H1 (cell line): ENCODE measurements around the gene MXRA7. TPM values are rescaled to one million over a fixed set of nuclear protein-coding genes. Genes with fewer than 3 reads are reported as not detected.

Experiments
- CTCF ChIA-PET: fragments of 300-600 bp; sonication (Branson Sonifier 250); formaldehyde crosslinking; loops from one replicate; lab custom pipeline; 2021; ENCODE audit not compliant: partially characterized antibody; lab: Charles Lee
- POLR2A ChIA-PET: fragments of 300-600 bp; sonication (Branson Sonifier 250); formaldehyde crosslinking; loops from one replicate; lab custom pipeline; 2021; ENCODE audit warnings: inconsistent platforms; ENCODE audit not compliant: partially characterized antibody; lab: Charles Lee
- DNase-seq, 2 experiments: peaks; one replicate each; pipeline versions ENCODE4 v3.0.0 to v3.0.0-alpha.2; 2010 to 2022; ENCODE audit warnings: low spot score in 2 of 2, low read depth in 1 of 2, mixed read lengths in 1 of 2
- FAIRE-seq: peaks from 2 replicates; lab custom pipeline; 2011; peaks lifted over from hg19 to GRCh38; lab: Jason Lieb, UNC
- H2AFZ ChIP-seq: 2 replicates; pipeline ENCODE4 v1.8.1; 2012; ENCODE audit warnings: low read length, inconsistent platforms
- H2AK5ac ChIP-seq: 2 replicates; pipeline ENCODE4 v1.6.1; 2013; ENCODE audit warnings: low read depth, low read length
- H2BK120ac ChIP-seq: replicated peaks from 2 replicates; pipeline ENCODE3; 2013; ENCODE audit warnings: low read depth, low read length, inconsistent platforms
- H2BK12ac ChIP-seq: 2 replicates; pipeline ENCODE4 v1.6.1; 2013; ENCODE audit warnings: low read depth, low read length
- H2BK15ac ChIP-seq: 2 replicates; pipeline ENCODE4 v1.6.1; 2013; ENCODE audit warnings: low read length
- H2BK20ac ChIP-seq: 2 replicates; pipeline ENCODE4 v1.6.1; 2013; ENCODE audit warnings: low read length
- H2BK5ac ChIP-seq: 2 replicates; pipeline ENCODE4 v1.6.1; 2013; ENCODE audit warnings: low read depth, low read length
- H3K14ac ChIP-seq: 2 replicates; pipeline ENCODE4 v1.6.1; 2013; ENCODE audit warnings: inconsistent platforms; ENCODE audit not compliant: insufficient read length
- H3K18ac ChIP-seq: 2 replicates; pipeline ENCODE4 v1.6.1; 2013; ENCODE audit warnings: low read length; ENCODE audit errors: extremely low read depth
- H3K23ac ChIP-seq: 2 replicates; pipeline ENCODE4 v1.6.1; 2013; ENCODE audit warnings: inconsistent platforms; ENCODE audit not compliant: insufficient read length
- H3K23me2 ChIP-seq: 2 replicates; pipeline ENCODE4 v1.6.1; 2013; ENCODE audit warnings: low read depth, low read length
- H3K27ac ChIP-seq: 2 replicates; pipeline ENCODE4 v1.6.1; 2011; ENCODE audit warnings: low read depth, low read length, inconsistent platforms
- H3K27me3 ChIP-seq, 4 experiments: replicated peaks in 1 of 4; 1 replicate in 1 of 4; 2 replicates in 3 of 4; pipeline versions ENCODE4 v1.6.1 to v1.8.1; 2011 to 2013; ENCODE audit warnings: low read length in 3 of 4, mild to moderate bottlenecking in 3 of 4, inconsistent platforms in 2 of 4, mixed read lengths in 2 of 4, moderate library complexity in 1 of 4; ENCODE audit not compliant: control insufficient read depth in 3 of 4, insufficient read depth in 3 of 4; ENCODE audit errors: extremely low read depth in 1 of 4
- H3K36me3 ChIP-seq, 4 experiments: 2 replicates each; pipeline versions ENCODE4 v1.6.1 to v1.8.1; 2011 to 2013; ENCODE audit warnings: mild to moderate bottlenecking in 4 of 4, low read length in 3 of 4, moderate library complexity in 2 of 4, control low read depth in 1 of 4, inconsistent platforms in 1 of 4; ENCODE audit not compliant: insufficient read depth in 4 of 4, control insufficient read depth in 2 of 4
- H3K4ac ChIP-seq: replicated peaks from 2 replicates; pipeline ENCODE3; 2013; ENCODE audit warnings: low read length, low read depth, mixed read lengths, inconsistent platforms; ENCODE audit not compliant: insufficient read length
- H3K4me1 ChIP-seq, 4 experiments: replicated peaks in 1 of 4; 1 replicate in 1 of 4; 2 replicates in 3 of 4; pipeline versions ENCODE4 v1.6.1 to v1.8.1; 2011 to 2013; ENCODE audit warnings: low read length in 3 of 4, inconsistent platforms in 2 of 4, mixed read lengths in 1 of 4; ENCODE audit not compliant: insufficient read depth in 4 of 4, control insufficient read depth in 3 of 4
- H3K4me2 ChIP-seq, 2 experiments: 2 replicates each; pipeline versions ENCODE4 v1.6.1 to v1.8.1; 2011 to 2013; ENCODE audit warnings: low read depth in 2 of 2, low read length in 2 of 2, control low read depth in 1 of 2, inconsistent platforms in 1 of 2, mild to moderate bottlenecking in 1 of 2; ENCODE audit not compliant: insufficient read depth in 1 of 2
- H3K4me3 ChIP-seq, 4 experiments: fragments of 200-600, 300-600 bp in 1 of 4; sonication (generic), shearing (Covaris generic), sonication (Bioruptor Twin) in 1 of 4; 2 replicates each; pipeline versions ENCODE4 v1.5.1 to v1.8.1; 2011 to 2016; ENCODE audit warnings: low read length in 4 of 4, low read depth in 3 of 4, control low read depth in 2 of 4, inconsistent platforms in 2 of 4, mild to moderate bottlenecking in 2 of 4, mixed read lengths in 1 of 4, moderate library complexity in 1 of 4; ENCODE audit not compliant: insufficient read depth in 2 of 4; ENCODE audit errors: extremely low read depth in 1 of 4
- H3K56ac ChIP-seq: replicated peaks from 2 replicates; pipeline ENCODE3; 2013; ENCODE audit warnings: low read depth, mild to moderate bottlenecking, mixed read lengths, low read length, inconsistent platforms; ENCODE audit not compliant: insufficient read length
- H3K79me1 ChIP-seq: 2 replicates; pipeline ENCODE4 v1.6.1; 2013; ENCODE audit warnings: low read depth, low read length, control low read depth
- H3K79me2 ChIP-seq, 2 experiments: 2 replicates each; pipeline versions ENCODE4 v1.6.1 to v1.8.1; 2012 to 2013; ENCODE audit warnings: low read length in 2 of 2, mild to moderate bottlenecking in 2 of 2, inconsistent platforms in 1 of 2; ENCODE audit not compliant: insufficient read depth in 2 of 2, control insufficient read depth in 1 of 2
- H3K9ac ChIP-seq, 4 experiments: replicated peaks in 1 of 4; 1 replicate in 1 of 4; 2 replicates in 3 of 4; pipeline versions ENCODE4 v1.6.1 to v1.8.1; 2011 to 2013; ENCODE audit warnings: low read depth in 3 of 4, low read length in 3 of 4, control low read depth in 2 of 4, mild to moderate bottlenecking in 2 of 4, moderate library complexity in 2 of 4, inconsistent platforms in 1 of 4; ENCODE audit errors: extremely low read depth in 1 of 4
- H3K9me3 ChIP-seq, 2 experiments: 2 replicates each; pipeline versions ENCODE4 v1.6.1 to v1.8.1; 2012 to 2013; ENCODE audit warnings: mild to moderate bottlenecking in 2 of 2, moderate library complexity in 2 of 2, control low read depth in 1 of 2, inconsistent platforms in 1 of 2, low read depth in 1 of 2, low read length in 1 of 2, mixed read lengths in 1 of 2; ENCODE audit not compliant: insufficient read depth in 2 of 2
- H4K20me1 ChIP-seq, 2 experiments: replicated peaks in 1 of 2; 2 replicates each; pipeline versions ENCODE3 to v1.8.1; 2011 to 2013; ENCODE audit warnings: inconsistent platforms in 2 of 2, low read length in 2 of 2, mild to moderate bottlenecking in 1 of 2; ENCODE audit not compliant: insufficient read depth in 2 of 2, control insufficient read depth in 1 of 2
- H4K5ac ChIP-seq: 2 replicates; pipeline ENCODE4 v1.6.1; 2013; ENCODE audit warnings: low read length, low read depth, mixed read lengths, inconsistent platforms; ENCODE audit not compliant: insufficient read length
- H4K8ac ChIP-seq: 2 replicates; pipeline ENCODE4 v1.8.0; 2013; ENCODE audit warnings: mild to moderate bottlenecking, moderate library complexity, low read length, inconsistent platforms; ENCODE audit not compliant: insufficient read depth; ENCODE audit errors: extremely low read depth
- H4K91ac ChIP-seq: replicated peaks from 2 replicates; pipeline ENCODE3; 2013; ENCODE audit warnings: low read length, mixed read lengths, inconsistent platforms; ENCODE audit not compliant: insufficient read length
- ASH2L ChIP-seq: fragments of 200-600, 300-600 bp; sonication (generic); IDR thresholded peaks from one replicate; pipeline ENCODE4 v1.7.1; 2017; ENCODE audit warnings: low read length
- CHD2 ChIP-seq: IDR thresholded peaks from 2 replicates; pipeline ENCODE4 v1.6.1; 2012; ENCODE audit warnings: low read length, improper control_type of control experiment
- CREB1 ChIP-seq: IDR thresholded peaks from 2 replicates; pipeline ENCODE4 v1.6.1; 2012; ENCODE audit warnings: inconsistent platforms
- EP300 ChIP-seq, 2 experiments: IDR thresholded peaks; 1 replicate in 1 of 2; 2 replicates in 1 of 2; pipeline ENCODE4 v1.6.1; 2011 to 2012; ENCODE audit warnings: low read depth in 2 of 2, low read length in 2 of 2, mild to moderate bottlenecking in 2 of 2, borderline replicate concordance in 1 of 2, inconsistent platforms in 1 of 2, moderate library complexity in 1 of 2
- HDAC2 ChIP-seq, 2 experiments: fragments of 300-600 bp in 1 of 2; sonication (generic) in 1 of 2; IDR thresholded peaks; 2 replicates each; pipeline ENCODE4 v1.6.1; 2011 to 2012; ENCODE audit warnings: low read depth in 2 of 2, low read length in 2 of 2, mild to moderate bottlenecking in 2 of 2, moderate library complexity in 2 of 2, borderline replicate concordance in 1 of 2, inconsistent platforms in 1 of 2
- PHF8 ChIP-seq: fragments of 200-600 bp; sonication (generic); conservative IDR thresholded peaks from 2 replicates; pipeline ENCODE4 v1.7.1; 2012; ENCODE audit warnings: low read depth, mild to moderate bottlenecking, inconsistent platforms, low read length, moderate library complexity
- RFX5 ChIP-seq: IDR thresholded peaks from 2 replicates; pipeline ENCODE4 v1.6.1; 2011; ENCODE audit warnings: low read depth, low read length, improper control_type of control experiment, borderline replicate concordance
- SIX5 ChIP-seq: IDR thresholded peaks from 2 replicates; pipeline ENCODE4 v1.6.1; 2011; ENCODE audit warnings: mild to moderate bottlenecking, low read depth, low read length
- SUZ12 ChIP-seq: fragments of 200-600 bp; sonication (generic); IDR thresholded peaks from 2 replicates; pipeline ENCODE4 v1.6.1; 2012; ENCODE audit warnings: mild to moderate bottlenecking, inconsistent platforms, low read length, moderate library complexity, mixed read lengths
- TCF12 ChIP-seq: IDR thresholded peaks from 2 replicates; pipeline ENCODE4 v1.6.1; 2011; ENCODE audit warnings: low read depth, mild to moderate bottlenecking, low read length
- YY1 ChIP-seq: IDR thresholded peaks from 2 replicates; pipeline ENCODE4 v1.6.1; 2011; ENCODE audit warnings: low read depth, mild to moderate bottlenecking, low read length
- WGBS, 2 experiments: shearing (Covaris generic) in 1 of 2; methylation state at CpG; one replicate each; pipeline versions ENCODE4 v1.1.6 to v1.1.7; 2013 to 2015; ENCODE audit warnings: low lambda C conversion rate in 2 of 2, mixed read lengths in 2 of 2, inconsistent platforms in 1 of 2, low coverage in 1 of 2, missing lambda C conversion rate in 1 of 2; ENCODE audit not compliant: insufficient replicate concordance in 2 of 2, insufficient coverage in 1 of 2, insufficient read length in 1 of 2; ENCODE audit errors: extremely low coverage in 1 of 2, missing lambda C conversion rate in 1 of 2; 5-methylcytosine and 5-hydroxymethylcytosine counted together
- polyA plus RNA-seq, 7 experiments: library from polyadenylated mRNA; depleted of rRNA in 3 of 7; stranded (reverse) in 5 of 7; unstranded in 2 of 7; fragments of >200 nt in 5 of 7; fragments of 200-250 nt in 2 of 7; gene quantifications; 1 replicate in 5 of 7; 2 replicates in 1 of 7; 4 replicates in 1 of 7; pipeline versions ENCODE4 v1.2.1 to v1.2.3, GENCODE V29; 2011 to 2013; ENCODE audit warnings: missing spikeins in 2 of 7, mixed read lengths in 2 of 7
- total RNA-seq: library from RNA; stranded (reverse); fragmentation: NEBNext Ultra II Directional; extraction: Animal tissue kit (Norgen Biotek cat#: 25700); gene quantifications from 2 replicates; pipeline ENCODE4 v1.2.1, GENCODE V29; 2021

Gene MXRA7
- total and polyA plus RNA-seq, 2 of the 8 experiments (the other 6 are each of a cell fraction or from before 2014, with no cell fraction given) = 17.8 to 26.6 TPM

- H3K27me3 ChIP-seq = no peaks in the 10 kb centered on the region
- no peaks in the 10 kb centered on the region for H3K79me1 ChIP-seq
- peaks cover 16 to 58% of the 10 kb centered on the region in 2 experiments for H3K79me2 ChIP-seq
- peaks cover 15 to 36% (median 31%) of the 10 kb centered on the region in 4 experiments for H3K36me3 ChIP-seq
- H4K20me1 ChIP-seq = peaks cover 14 to 17% of the 10 kb centered on the region in 2 experiments
- peak within 1 kb of the TSS; percentile 85 for H2BK12ac ChIP-seq
- peak; percentile 87 to 93 for DNase-seq
- peak within 1 kb of the TSS; percentile 99 for H3K56ac ChIP-seq
- peak within 1 kb of the TSS; percentile 21 for H2BK120ac ChIP-seq
- FAIRE-seq = no peak
- peak within 1 kb of the TSS; percentile 90 for H3K14ac ChIP-seq
- peak within 1 kb of the TSS; percentile 88 to 100 (median 98) for H3K4me3 ChIP-seq
- 2% methylated on average over 56 of the region's 57 CpGs; no CpG with 5 or more reads in 1 of the 2 experiments for WGBS, 2 experiments
- peak within 1 kb of the TSS; percentile 100 for H3K4ac ChIP-seq
- peak within 1 kb of the TSS; percentile 99 for H4K8ac ChIP-seq
- POLR2A ChIA-PET = interaction anchor here (0.6 to 9.2 kb wide), 28 partner anchors 8 to 349 kb away, joined by 3 to 181 read pairs (median 5); partner anchors contain the start of genes JMJD6, METTL23 and MXRA7
- peak within 1 kb of the TSS; percentile 84; the same call in 1 of the 2 replicates for H2AFZ ChIP-seq
- peak within 1 kb of the TSS; percentile 88 to 95 for H3K4me2 ChIP-seq
- no peak within 1 kb of the TSS for H2BK20ac ChIP-seq
- no peak within 1 kb of the TSS for H3K23ac ChIP-seq
- H4K91ac ChIP-seq = peak within 1 kb of the TSS; percentile 99
- peak within 1 kb of the TSS; percentile 100 for H2BK5ac ChIP-seq
- CTCF ChIA-PET = interaction anchor here (1.2 to 1.6 kb wide), 2 partner anchors 104 to 202 kb away, joined by 3 read pairs; no protein-coding TSS in a partner anchor
- H2AK5ac ChIP-seq = peak within 1 kb of the TSS; percentile 100; the same call in 1 of the 2 replicates
- H4K5ac ChIP-seq = peak within 1 kb of the TSS; percentile 98
- peaks cover 9% of the 10 kb centered on the region; the same call in 1 of the 2 replicates for H3K23me2 ChIP-seq
- peak within 1 kb of the TSS; percentile 99 to 100 (median 100) for H3K9ac ChIP-seq
- peak within 1 kb of the TSS; percentile 100 for H3K27ac ChIP-seq
- H2BK15ac ChIP-seq = peak within 1 kb of the TSS; percentile 5; the same call in 1 of the 2 replicates
- peak within 1 kb of the TSS; percentile 99 for H3K18ac ChIP-seq
- peaks cover 3 to 12% (median 7%) of the 10 kb centered on the region in 4 experiments; a peak in 6 of 7 replicates for H3K4me1 ChIP-seq
- H3K9me3 ChIP-seq = no peaks in the 10 kb centered on the region
- TF ChIP-seq TCF12 (0 out of 2 replicates have a peak, but pooled peaks have one; percentile 67), RFX5 (no peak), HDAC2 (IDR thresholded peaks at IDR 0.05; ENCODE audit: borderline replicate concordance in 1 of 2, low read depth in 2 of 2, low read length in 2 of 2) (peak in 1 of 2 experiments; percentile 70; a peak in 1 of 4 replicates), SIX5 (peak; percentile 76), PHF8 (peak; percentile 30), YY1 (no peak), CREB1 (peak; percentile 61; the same call in 1 of the 2 replicates), SUZ12 (no peak), CHD2 (no peak), EP300 (IDR thresholded peaks at IDR 0.05; ENCODE audit: borderline replicate concordance in 1 of 2, low read depth in 2 of 2, low read length in 2 of 2) (peak in 1 of 2 experiments; percentile 56; a peak in 1 of 3 replicates), ASH2L (peak; percentile 79)
Observed at GRCh38 chr17:76737676-76738467, 27.1 kb upstream of the MXRA7 start, which contains the start of gene MFSD11. Gene MFSD11, plus strand, starts transcription at chr17:76738119. Its CDS starts 234 bp downstream, at chr17:76738353.
